ENCODE measurements around the gene FDX1.

DNA sequence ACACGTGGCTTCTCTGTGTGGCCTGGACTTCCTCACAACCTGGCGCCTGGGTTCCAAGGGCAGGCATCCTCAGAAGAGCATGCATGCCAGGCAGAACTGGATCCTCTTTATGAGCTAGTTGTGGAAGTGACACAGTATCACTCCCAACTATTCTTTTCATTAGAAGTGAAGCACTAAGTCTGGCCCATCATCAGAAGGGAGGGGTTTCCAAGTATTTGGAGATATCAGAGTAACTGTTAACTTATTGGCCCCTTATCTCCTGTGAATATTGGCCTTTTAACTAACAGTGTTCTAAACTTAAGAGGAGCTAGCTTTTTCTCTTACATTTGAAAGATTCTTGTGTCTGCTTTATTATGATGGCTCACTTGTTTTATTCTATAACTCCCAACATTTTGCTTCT lies 35.5 kb downstream of the FDX1 start:
- TF ChIP-seq ATF1 (CRISPR knock-in tag; IDR thresholded peaks at IDR 0.05) (no peak), TEAD4 (CRISPR knock-in tag; IDR thresholded peaks at IDR 0.05) (no peak), ELF4 (CRISPR knock-in tag; IDR thresholded peaks at IDR 0.05; ENCODE audit: low read depth) (no peak), ZNF396 (CRISPR knock-in tag; IDR thresholded peaks at IDR 0.05; ENCODE audit: borderline replicate concordance) (no peak), ETV6 (CRISPR knock-in tag; IDR thresholded peaks at IDR 0.05) (no peak), ESRRA (CRISPR knock-in tag; IDR thresholded peaks at IDR 0.05; ENCODE audit: borderline replicate concordance) (no peak)
- TF ChIP-seq, protein P1, sequence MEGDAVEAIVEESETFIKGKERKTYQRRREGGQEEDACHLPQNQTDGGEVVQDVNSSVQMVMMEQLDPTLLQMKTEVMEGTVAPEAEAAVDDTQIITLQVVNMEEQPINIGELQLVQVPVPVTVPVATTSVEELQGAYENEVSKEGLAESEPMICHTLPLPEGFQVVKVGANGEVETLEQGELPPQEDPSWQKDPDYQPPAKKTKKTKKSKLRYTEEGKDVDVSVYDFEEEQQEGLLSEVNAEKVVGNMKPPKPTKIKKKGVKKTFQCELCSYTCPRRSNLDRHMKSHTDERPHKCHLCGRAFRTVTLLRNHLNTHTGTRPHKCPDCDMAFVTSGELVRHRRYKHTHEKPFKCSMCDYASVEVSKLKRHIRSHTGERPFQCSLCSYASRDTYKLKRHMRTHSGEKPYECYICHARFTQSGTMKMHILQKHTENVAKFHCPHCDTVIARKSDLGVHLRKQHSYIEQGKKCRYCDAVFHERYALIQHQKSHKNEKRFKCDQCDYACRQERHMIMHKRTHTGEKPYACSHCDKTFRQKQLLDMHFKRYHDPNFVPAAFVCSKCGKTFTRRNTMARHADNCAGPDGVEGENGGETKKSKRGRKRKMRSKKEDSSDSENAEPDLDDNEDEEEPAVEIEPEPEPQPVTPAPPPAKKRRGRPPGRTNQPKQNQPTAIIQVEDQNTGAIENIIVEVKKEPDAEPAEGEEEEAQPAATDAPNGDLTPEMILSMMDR (IDR thresholded peaks at IDR 0.05), result no peak
- TF ChIP-seq, protein P2, sequence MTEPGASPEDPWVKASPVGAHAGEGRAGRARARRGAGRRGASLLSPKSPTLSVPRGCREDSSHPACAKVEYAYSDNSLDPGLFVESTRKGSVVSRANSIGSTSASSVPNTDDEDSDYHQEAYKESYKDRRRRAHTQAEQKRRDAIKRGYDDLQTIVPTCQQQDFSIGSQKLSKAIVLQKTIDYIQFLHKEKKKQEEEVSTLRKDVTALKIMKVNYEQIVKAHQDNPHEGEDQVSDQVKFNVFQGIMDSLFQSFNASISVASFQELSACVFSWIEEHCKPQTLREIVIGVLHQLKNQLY (CRISPR knock-in tag; IDR thresholded peaks at IDR 0.05), result no peak
- TF ChIP-seq, protein P3, sequence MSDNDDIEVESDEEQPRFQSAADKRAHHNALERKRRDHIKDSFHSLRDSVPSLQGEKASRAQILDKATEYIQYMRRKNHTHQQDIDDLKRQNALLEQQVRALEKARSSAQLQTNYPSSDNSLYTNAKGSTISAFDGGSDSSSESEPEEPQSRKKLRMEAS (CRISPR knock-in tag; IDR thresholded peaks at IDR 0.05), result no peak

All from WTC11 (cell line).